DMS 273 (cell line): ENCODE data around the gene SDHB.

Source experiments
- DNase-seq: peaks from one replicate; lab custom pipeline; 2025; ENCODE audit not compliant: unreplicated experiment; lab: John Stamatoyannopoulos, UW

Gene SDHB

GRCh38 chr1:17013491-17014320 lies 40.1 kb downstream of the SDHB start:
- peak; percentile 44 for DNase-seq

- DNase-seq: peak; percentile 44
Observed at GRCh38 chr1:17012775-17013490, 40.9 kb downstream of the SDHB start.

- DNase-seq: peak; percentile 93
Observed at GRCh38 chr1:17011439-17012307, 42.2 kb downstream of the SDHB start, which contains the start of gene ATP13A2. Gene ATP13A2, minus strand, starts transcription at chr1:17011928. Its CDS starts 190 bp downstream, at chr1:17011738.

GRCh38 chr1:17011092-17011438 lies 42.8 kb downstream of the SDHB start:
- no peak for DNase-seq

- peak; percentile 23 for DNase-seq
Observed at GRCh38 chr1:17009706-17010105, 44.1 kb downstream of the SDHB start.

DNA sequence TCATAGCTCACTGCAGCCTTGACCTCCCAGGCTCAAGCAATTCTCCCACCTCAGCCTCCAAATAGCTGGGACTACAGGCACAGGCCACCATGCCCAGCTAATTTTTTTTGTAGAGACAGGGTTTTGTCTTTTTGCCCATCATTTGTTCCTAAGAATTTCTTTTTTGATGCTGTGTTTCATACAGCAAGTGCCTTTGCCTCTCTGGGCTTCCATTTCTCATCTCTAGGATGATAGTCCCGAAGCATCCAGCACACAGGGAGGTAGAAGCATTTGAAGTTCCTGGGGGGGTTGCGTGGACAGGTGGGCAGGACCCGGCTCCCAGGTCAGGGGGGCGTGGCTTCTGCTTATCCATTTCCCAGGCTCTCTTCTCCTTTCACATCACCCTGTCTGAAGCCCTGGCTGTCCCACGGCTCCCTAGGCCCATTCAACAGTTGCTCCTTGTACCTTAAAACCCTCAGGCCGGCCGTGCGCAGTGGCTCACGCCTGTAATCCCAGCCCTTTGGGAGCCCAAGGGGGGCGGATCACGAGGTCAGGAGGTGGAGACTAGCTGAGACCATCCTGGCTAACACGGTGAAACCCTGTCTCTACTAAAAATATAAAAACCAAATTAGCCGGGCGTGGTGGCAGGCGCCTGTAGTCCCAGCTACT lies 45.5 kb downstream of the SDHB start:
- DNase-seq: no peak

DNA sequence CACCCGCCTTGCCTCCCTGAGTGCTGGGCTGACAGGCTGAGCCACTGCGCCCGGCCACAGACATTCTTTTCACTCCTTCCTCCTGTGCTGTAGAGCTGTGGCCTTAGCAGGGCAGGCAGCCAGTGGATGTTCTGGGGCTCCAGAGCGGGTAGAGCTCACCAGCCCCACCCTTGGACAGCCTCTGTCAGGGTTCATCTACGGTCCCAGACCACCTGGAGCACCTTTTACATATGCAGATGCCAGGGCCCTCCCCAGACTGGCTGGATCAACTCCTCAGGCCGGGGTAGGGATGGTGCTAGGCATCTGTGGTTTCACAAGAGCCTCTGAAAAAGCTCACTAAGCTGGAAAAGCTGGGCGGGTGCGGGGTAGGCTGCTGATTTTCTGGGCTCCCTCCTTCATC lies 46.7 kb downstream of the SDHB start:
- no peak for DNase-seq

DNA sequence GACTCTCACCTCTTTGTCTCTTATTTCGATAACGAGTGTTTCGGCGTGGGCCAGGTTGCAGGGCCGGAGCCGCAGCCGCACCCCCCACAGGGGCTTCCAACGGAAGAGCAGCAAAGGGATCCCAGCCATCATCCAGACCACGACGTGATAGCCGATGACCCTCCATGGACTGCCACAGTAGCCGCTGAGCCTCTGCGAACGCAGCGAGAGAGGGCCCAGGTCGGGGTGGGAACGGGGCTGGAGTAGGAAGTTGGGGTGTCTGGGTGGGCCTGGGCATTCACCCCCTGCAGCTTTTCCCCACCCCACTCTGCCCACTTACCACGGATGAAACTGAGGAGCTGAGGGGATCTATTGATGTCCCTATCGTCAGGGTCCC lies 48.5 kb downstream of the SDHB start:
- DNase-seq: no peak

- peak; percentile 38 for DNase-seq
Observed at GRCh38 chr1:17004466-17005364, 49.1 kb downstream of the SDHB start.

DNA sequence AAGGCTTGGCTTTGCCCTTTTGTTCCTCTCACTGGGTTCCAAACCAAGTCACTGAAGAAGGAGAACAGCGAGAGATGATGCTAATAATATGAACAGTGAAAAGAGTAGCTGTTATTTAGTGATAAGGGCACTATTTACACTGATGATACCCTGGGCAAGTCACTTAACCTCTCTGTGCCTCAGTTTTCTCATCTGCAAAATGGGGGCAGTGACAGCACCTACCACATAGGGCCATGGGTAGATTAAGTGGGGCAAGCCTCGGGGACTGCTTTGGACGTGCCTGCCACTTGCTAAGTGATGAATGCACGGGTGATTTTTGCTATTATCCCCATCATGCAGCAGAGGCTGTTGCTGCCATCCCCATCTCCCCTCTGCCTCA lies 51.3 kb downstream of the SDHB start:
- no peak for DNase-seq

- no peak for DNase-seq
Observed at GRCh38 chr1:17001760-17002523, 51.9 kb downstream of the SDHB start.

- DNase-seq: no peak
Observed at GRCh38 chr1:16999863-17000262, 54.0 kb downstream of the SDHB start.

- DNase-seq: no peak
Observed at GRCh38 chr1:16998589-16998988, 55.2 kb downstream of the SDHB start.

GRCh38 chr1:16996845-16997244 lies 57.0 kb downstream of the SDHB start:
- no peak for DNase-seq

- no peak for DNase-seq
Observed at GRCh38 chr1:16993521-16994038, 60.3 kb downstream of the SDHB start.

DNA sequence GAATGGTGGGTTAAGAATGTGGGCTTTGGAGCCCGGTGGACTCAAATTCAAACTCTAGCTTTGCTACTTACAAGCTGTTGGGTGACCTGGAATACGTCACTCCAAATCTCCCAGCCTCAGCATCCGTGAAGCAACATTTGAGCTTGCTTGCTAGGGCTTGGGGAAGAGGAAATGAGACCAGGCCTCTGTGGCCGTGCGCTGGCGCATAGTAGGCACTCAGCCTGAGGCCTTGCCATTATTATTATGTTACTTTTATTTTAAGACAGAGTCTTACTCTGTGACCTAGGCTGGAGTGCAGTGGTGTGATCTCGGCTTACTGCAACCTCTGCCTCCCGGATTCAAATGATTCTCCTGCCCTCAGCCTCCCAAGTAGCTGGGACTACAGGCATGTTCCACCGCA lies 61.2 kb downstream of the SDHB start:
- DNase-seq: no peak

- no peak for DNase-seq
Observed at GRCh38 chr1:16992102-16992501, 61.7 kb downstream of the SDHB start.

DNA sequence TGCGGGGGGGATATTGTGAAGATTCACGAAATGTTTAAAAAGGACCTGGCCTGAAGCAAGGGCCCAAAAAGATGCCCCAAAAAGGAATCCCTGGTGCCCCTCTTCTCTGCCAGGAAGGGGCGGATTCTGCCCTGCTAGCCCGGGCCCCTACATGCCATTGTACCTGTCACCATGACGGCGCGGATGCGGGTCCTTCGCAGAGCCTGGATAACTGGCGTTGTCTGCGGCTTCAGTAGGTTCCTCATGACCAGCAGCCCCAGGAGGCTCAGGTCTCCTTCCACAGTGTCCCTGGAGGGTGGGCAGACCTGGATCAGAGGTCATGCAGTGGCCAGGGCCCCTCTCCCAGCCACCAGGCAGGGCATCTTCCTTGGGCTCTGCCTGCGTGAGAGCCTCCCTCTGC lies 62.3 kb downstream of the SDHB start:
- no peak for DNase-seq
